ENCODE measurements around the gene SLC12A8.

The SLC12A8 gene

DNA sequence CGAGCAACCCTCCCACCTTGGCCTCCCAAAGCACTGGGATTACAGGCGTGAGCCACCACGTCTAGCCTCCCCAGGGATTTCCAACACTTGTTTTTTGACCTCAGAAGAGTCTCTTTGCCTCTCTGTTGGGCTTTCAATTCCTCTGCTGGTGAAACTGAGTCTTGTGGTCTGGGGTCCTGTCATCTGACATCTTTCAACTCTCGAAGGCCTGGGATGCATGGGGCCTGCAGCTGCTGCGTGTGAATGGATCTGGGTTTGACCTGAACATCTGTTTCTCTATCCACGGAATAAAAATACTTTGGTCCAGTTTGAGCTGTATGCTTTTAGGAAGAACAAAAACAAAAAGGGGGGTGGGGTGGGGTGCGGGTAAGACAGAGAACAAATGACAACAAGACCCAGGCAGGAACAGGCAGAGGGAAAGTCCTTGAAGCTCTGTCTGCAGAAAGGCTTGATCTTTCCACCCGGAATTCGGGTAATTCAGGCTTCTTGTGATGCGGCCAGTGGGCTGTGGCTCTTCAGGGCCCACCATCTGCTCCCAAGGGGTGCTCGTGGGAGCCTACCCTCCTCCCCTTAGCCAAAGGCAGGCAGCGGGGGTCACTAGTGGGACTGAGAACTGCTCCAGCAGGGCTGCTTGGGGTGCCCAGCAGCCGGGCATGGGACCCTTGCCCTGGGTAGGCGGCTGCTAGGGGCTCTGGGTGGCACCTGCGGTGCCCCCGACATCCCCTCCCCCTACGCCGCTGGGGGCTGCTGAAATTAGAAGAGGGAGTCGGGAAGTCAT lies 71.5 kb downstream of the SLC12A8 start:
- peaks cover 55% of the 10 kb centered on the region for H3K4me1 Mint-ChIP-seq (ENCODE audit: low read depth)

GRCh38 chr3:125140011-125140817 lies 72.3 kb downstream of the SLC12A8 start:
- DNase-seq (ENCODE audit: low spot score) = no peak
- Mint-ChIP-seq H3K36me3 (ENCODE audit: low read depth) (peaks cover 12% of the 10 kb centered on the region), H3K27me3 (ENCODE audit: low read depth) (peaks cover 64% of the 10 kb centered on the region), H3K27ac (no peak overlapping the region), H3K9me3 (no peaks in the 10 kb centered on the region), H3K4me3 (peak overlapping the region; percentile 77), H3K4me1 (ENCODE audit: low read depth) (peaks cover 56% of the 10 kb centered on the region)

More for the DNA sequence above, 71.5 kb downstream of the SLC12A8 start:
- no peaks in the 10 kb centered on the region for H3K9me3 Mint-ChIP-seq
- no peak overlapping the region for H3K27ac Mint-ChIP-seq
- peaks cover 63% of the 10 kb centered on the region for H3K27me3 Mint-ChIP-seq (ENCODE audit: low read depth)
- DNase-seq (ENCODE audit: low spot score) = no peak
- H3K36me3 Mint-ChIP-seq (ENCODE audit: low read depth) = peaks cover 12% of the 10 kb centered on the region
- peak overlapping the region; percentile 77 for H3K4me3 Mint-ChIP-seq

GRCh38 chr3:125139386-125139785 lies 73.2 kb downstream of the SLC12A8 start:
- peaks cover 64% of the 10 kb centered on the region for H3K27me3 Mint-ChIP-seq (ENCODE audit: low read depth)

DNA sequence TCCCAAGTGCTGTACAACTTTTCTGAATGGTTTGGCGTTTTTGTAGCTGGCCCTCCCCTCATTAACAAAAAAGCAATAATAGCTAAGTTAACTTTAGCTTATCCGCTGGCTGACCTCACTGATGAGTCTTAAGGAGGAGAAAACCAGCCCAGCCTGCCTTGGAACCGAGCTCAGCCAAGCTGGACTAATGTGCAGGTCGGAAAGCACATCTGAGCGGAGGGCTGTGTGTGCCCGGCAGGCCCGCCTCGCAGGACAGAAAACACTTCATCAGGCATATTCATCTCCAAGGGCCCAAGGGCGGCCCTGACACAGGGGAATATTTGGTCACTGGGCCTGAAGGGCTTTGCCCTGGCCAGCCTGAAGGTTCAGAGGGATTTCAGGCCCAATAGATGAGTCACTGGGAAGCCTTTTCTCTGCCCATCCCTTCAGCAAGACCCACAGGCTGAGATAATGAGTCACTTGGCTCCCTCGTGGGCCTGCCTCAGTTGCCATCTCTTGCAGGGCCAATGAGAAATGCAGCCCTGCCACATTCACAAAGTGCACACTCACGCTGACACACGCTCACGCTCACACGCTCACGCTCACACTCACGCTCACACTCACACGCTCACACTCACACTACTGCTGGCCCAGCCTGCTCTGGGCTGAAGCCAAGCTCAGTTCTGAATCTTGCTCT lies 75.1 kb downstream of the SLC12A8 start:
- peaks cover 53% of the 10 kb centered on the region for H3K4me1 Mint-ChIP-seq (ENCODE audit: low read depth)
- no peaks in the 10 kb centered on the region for H3K9me3 Mint-ChIP-seq
- peaks cover 65% of the 10 kb centered on the region for H3K27me3 Mint-ChIP-seq (ENCODE audit: low read depth)
- no peak overlapping the region for H3K27ac Mint-ChIP-seq
- H3K36me3 Mint-ChIP-seq (ENCODE audit: low read depth) = peaks cover 5% of the 10 kb centered on the region
- no peak overlapping the region for H3K4me3 Mint-ChIP-seq
- no peak for DNase-seq (ENCODE audit: low spot score)

More at GRCh38 chr3:125139386-125139785, 73.2 kb downstream of the SLC12A8 start:
- DNase-seq (ENCODE audit: low spot score) = no peak
- Mint-ChIP-seq H3K9me3 (no peaks in the 10 kb centered on the region), H3K27ac (no peak overlapping the region), H3K36me3 (ENCODE audit: low read depth) (peaks cover 12% of the 10 kb centered on the region), H3K4me1 (ENCODE audit: low read depth) (peaks cover 58% of the 10 kb centered on the region), H3K4me3 (no peak overlapping the region)

DNA sequence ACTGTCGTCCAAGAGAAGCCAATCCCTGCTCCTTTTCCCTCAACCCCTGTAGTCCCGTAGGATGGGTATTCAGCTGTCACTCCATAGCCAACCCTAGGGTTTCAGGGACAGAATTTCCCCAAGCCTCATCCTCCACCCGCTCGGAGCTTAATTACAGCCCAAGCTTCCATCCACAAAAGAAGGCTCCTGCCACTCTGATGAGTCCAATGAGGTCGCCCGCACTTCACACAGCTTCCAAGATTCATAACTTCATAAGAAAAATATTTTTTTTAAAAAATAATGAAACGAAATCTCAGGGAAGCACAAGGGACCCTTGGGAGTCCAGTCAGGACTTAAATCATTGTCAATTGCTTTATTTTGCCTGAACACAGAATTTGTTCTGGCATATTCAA lies 75.6 kb downstream of the SLC12A8 start:
- DNase-seq (ENCODE audit: low spot score) = no peak
- no peak overlapping the region for H3K27ac Mint-ChIP-seq
- H3K27me3 Mint-ChIP-seq (ENCODE audit: low read depth) = peaks cover 67% of the 10 kb centered on the region
- H3K4me1 Mint-ChIP-seq (ENCODE audit: low read depth) = peaks cover 52% of the 10 kb centered on the region
- no peak overlapping the region for H3K4me3 Mint-ChIP-seq
- H3K9me3 Mint-ChIP-seq = no peaks in the 10 kb centered on the region
- peaks cover 5% of the 10 kb centered on the region for H3K36me3 Mint-ChIP-seq (ENCODE audit: low read depth)

DNA sequence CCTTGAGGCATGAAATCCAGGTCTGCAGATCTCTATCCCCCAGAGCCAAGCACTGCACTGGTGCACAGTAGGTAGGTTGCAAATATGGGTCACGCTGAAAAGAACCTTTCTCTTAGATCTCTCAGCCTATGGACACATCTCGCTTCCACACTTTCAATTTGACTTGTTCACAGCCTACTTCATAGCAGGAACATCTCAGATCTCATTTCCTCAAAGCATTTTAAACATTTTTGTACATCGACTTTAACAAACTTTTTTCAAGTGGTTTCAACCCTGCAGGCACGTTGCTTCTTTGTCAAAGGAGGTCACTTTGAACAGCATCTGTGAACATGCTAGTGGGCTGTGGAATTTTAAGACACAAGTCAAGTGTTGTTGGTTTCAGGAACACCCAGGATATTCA lies 76.0 kb downstream of the SLC12A8 start:
- H3K4me3 Mint-ChIP-seq = peak overlapping the region; percentile 4
- peaks cover 48% of the 10 kb centered on the region for H3K4me1 Mint-ChIP-seq (ENCODE audit: low read depth)
- peaks cover 5% of the 10 kb centered on the region for H3K36me3 Mint-ChIP-seq (ENCODE audit: low read depth)
- DNase-seq (ENCODE audit: low spot score) = no peak
- no peaks in the 10 kb centered on the region for H3K9me3 Mint-ChIP-seq
- peaks cover 67% of the 10 kb centered on the region for H3K27me3 Mint-ChIP-seq (ENCODE audit: low read depth)
- no peak overlapping the region for H3K27ac Mint-ChIP-seq

DNA sequence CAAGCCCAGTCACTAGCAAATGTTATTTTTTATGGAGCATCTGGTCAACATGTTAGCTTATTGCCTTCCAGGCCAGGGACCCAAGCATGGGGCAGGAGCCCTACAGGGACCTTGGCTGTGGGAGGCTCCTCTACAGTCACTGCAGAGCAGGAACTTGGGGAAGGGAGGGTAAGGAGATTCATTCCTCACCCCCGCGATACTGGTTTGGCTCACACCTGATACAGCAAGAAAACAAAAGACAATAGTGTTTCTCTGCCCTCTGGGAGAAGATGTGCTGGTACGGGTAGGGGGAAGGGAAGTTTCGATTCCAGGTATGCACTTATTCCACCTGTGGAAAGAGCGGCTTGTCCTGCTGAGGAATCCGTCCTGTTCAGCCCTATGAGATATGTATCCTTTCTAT lies 77.6 kb downstream of the SLC12A8 start:
- H3K4me3 Mint-ChIP-seq = no peak overlapping the region
- peaks cover 59% of the 10 kb centered on the region for H3K27me3 Mint-ChIP-seq (ENCODE audit: low read depth)
- H3K27ac Mint-ChIP-seq = no peak overlapping the region
- H3K9me3 Mint-ChIP-seq = no peaks in the 10 kb centered on the region
- H3K4me1 Mint-ChIP-seq (ENCODE audit: low read depth) = peaks cover 36% of the 10 kb centered on the region
- DNase-seq (ENCODE audit: low spot score) = no peak
- peaks cover 1% of the 10 kb centered on the region for H3K36me3 Mint-ChIP-seq (ENCODE audit: low read depth)

DNA sequence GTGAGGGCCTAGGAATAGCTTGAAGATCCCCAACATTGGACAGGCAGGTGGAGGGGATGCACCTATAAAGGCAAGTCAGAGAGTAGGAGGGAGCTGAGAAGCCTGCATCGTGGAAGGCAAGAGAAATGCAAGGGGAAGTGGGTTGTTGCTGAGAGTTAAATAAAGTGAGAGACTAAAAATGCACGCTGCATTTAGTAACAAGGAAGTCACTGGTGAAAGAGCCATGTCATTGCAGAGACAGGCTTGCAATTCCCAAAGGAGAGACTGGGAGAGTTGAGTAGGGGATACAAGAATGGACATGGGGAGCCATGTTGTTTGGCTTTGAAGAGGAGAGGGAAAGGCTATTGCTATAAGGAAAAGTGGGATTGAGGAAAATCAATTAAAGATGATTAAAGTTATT lies 79.7 kb downstream of the SLC12A8 start:
- Mint-ChIP-seq H3K9me3 (no peaks in the 10 kb centered on the region), H3K27me3 (ENCODE audit: low read depth) (peaks cover 53% of the 10 kb centered on the region), H3K4me1 (ENCODE audit: low read depth) (peaks cover 35% of the 10 kb centered on the region), H3K27ac (no peak overlapping the region), H3K4me3 (no peak overlapping the region), H3K36me3 (ENCODE audit: low read depth) (peaks cover 1% of the 10 kb centered on the region)
- no peak for DNase-seq (ENCODE audit: low spot score)

- DNase-seq (ENCODE audit: low spot score) = no peak
- no peak overlapping the region for H3K27ac Mint-ChIP-seq
- no peak overlapping the region for H3K4me3 Mint-ChIP-seq
- peaks cover 36% of the 10 kb centered on the region for H3K4me1 Mint-ChIP-seq (ENCODE audit: low read depth)
- H3K9me3 Mint-ChIP-seq = no peaks in the 10 kb centered on the region
- H3K27me3 Mint-ChIP-seq (ENCODE audit: low read depth) = peaks cover 37% of the 10 kb centered on the region
- peaks cover 1% of the 10 kb centered on the region for H3K36me3 Mint-ChIP-seq (ENCODE audit: low read depth)
Observed at GRCh38 chr3:125129512-125129997, 83.0 kb downstream of the SLC12A8 start.

GRCh38 chr3:125128861-125129501 lies 83.6 kb downstream of the SLC12A8 start:
- H3K4me1 Mint-ChIP-seq (ENCODE audit: low read depth) = peaks cover 39% of the 10 kb centered on the region
- H3K4me3 Mint-ChIP-seq = no peak overlapping the region
- DNase-seq (ENCODE audit: low spot score) = no peak

DNA sequence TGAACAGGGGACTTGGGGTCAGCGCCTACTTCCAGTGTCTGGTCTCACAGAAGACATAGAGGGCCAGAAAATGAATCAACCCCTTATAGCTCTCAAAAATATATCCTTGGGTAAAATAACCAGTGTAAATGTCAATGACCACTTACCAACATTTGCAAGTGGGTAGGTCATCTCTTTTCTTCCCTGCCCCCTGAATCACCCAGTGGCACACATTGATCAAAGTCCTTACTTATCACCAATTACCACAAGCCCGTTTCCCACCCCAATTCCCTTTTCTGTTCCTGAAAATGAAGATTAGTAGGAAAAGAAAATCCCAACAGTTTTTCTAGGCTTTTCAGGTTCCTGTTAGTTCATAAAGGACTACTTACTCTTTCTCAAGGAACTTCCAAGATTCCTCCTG lies 86.2 kb downstream of the SLC12A8 start:
- H3K36me3 Mint-ChIP-seq (ENCODE audit: low read depth) = no peaks in the 10 kb centered on the region
- H3K4me3 Mint-ChIP-seq = peak overlapping the region; percentile 49
- H3K9me3 Mint-ChIP-seq = no peaks in the 10 kb centered on the region
- DNase-seq (ENCODE audit: low spot score) = no peak
- H3K27ac Mint-ChIP-seq = peak overlapping the region; percentile 74
- peaks cover 47% of the 10 kb centered on the region for H3K4me1 Mint-ChIP-seq (ENCODE audit: low read depth)
- peaks cover 33% of the 10 kb centered on the region for H3K27me3 Mint-ChIP-seq (ENCODE audit: low read depth)

More at GRCh38 chr3:125128861-125129501, 83.6 kb downstream of the SLC12A8 start:
- Mint-ChIP-seq H3K9me3 (no peaks in the 10 kb centered on the region), H3K27me3 (ENCODE audit: low read depth) (peaks cover 33% of the 10 kb centered on the region), H3K36me3 (ENCODE audit: low read depth) (peaks cover 1% of the 10 kb centered on the region), H3K27ac (no peak overlapping the region)

GRCh38 chr3:125125821-125126245 lies 86.7 kb downstream of the SLC12A8 start:
- peaks cover 31% of the 10 kb centered on the region for H3K27me3 Mint-ChIP-seq (ENCODE audit: low read depth)
- H3K4me3 Mint-ChIP-seq = peak overlapping the region; percentile 49
- peak; percentile 77 for DNase-seq (ENCODE audit: low spot score)
- H3K27ac Mint-ChIP-seq = peak overlapping the region; percentile 74
- H3K36me3 Mint-ChIP-seq (ENCODE audit: low read depth) = no peaks in the 10 kb centered on the region
- H3K4me1 Mint-ChIP-seq (ENCODE audit: low read depth) = peaks cover 51% of the 10 kb centered on the region
- no peaks in the 10 kb centered on the region for H3K9me3 Mint-ChIP-seq

Data from T-helper 2 cell treated with Interferon-gamma antibody and Interleukin-4, amounts not matched to agents 5 μg/mL and 100 μg/mL, for 36 hours (primary cell).